Measurements from ENCODE around the gene B4GALT1. TPM values are rescaled to one million over a fixed set of nuclear protein-coding genes. Genes with fewer than 3 reads are reported as not detected.

Gene B4GALT1
- polyA plus RNA-seq, 1 donor (not counting 4 experiments of a cell fraction or from before 2014, with no cell fraction given), result 55.1 TPM

DNA sequence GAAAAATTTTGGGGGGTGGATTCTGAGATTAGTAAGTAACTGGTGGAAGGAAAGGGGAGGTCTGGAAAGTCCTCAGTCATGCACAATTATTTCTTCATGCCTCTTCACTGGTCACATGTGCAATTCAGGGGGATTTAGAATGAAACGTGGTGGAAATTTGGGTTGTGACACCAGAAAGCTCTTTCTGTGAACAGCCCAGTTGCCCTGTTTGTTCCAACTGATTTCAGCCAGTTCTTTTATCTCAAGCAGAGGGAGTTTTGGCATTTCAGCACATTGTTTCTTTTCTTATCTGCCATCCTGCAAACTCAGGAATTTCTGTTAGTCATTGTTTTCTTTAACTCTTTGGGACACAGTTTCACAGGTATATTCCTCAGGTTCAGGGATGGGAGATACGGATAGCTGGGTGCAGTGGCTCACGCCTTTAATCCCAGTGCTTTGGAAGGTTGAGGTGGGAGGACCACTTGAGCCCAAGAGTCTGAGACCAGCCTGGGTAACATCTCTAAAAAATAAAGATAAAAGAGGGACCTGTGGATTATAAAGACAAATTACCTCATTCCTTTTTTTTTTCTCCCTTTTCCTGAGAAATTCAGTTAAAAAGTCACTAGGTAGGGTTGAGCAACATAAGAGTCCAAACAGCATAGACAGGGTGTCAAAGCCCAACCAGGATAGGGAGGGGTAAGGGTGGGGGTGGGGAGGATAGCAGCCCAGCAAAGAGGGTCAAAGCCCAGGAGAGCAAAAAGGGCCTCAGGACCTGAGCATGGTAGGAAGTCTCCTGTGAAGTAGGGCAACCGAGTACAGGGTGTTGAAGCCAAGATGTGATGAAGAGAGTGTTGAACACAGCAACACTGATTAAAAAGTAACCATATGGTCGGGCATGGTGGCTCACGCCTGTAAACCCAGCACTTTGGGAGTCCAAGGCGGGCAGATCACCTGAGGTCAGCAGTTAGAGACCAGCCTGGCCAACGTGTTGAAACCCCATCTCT lies 5.4 kb upstream of the B4GALT1 start:
- FAIRE-seq, result no peak
- H3K9ac ChIP-seq (ENCODE audit: control insufficient read depth, extremely low read depth, insufficient read depth, low read length), result no peak overlapping the region

DNA sequence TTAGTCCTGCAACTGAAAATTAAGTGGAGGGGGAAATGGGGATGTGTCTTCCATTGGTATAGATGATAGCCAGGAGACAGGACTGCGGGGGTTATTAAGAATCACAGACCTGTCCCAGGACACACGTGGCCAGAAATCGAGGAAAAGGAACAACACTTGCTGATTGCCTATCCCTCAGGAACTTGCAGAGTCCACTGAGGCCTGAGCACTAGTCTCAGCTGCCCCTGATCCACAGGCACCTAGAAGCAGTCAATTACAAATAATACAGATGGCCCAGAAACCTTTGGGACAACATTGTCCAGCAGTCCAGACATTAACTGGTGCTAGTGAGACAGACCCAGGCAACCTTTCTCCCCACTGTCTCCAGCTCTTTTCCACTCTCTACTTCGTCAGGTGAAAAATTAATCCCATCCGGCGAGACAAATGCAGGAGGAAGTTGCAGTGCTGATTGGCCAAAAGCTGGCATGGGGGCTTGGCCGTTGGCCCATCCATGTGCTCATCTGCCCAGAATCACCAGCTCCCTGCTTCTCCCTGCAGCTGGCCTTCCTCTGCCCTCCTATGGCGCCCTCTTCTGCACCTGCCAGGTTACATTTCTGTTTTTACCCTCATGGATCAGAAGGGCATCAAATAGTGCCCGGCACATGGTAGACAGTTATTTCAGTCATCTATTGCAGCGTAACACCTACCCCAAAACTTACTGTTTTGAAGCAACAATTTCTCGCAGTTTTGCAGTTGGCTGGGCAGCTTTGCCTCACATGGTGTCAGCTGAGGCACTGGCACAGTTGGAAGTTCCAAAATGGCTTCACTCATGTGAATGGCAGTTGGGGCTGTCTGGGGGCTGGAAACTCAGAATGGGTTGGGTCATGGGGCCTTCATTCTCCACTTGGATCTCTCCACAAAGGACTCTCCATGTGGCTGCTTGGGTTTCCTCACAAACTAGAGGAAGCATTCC lies 3.6 kb upstream of the B4GALT1 start:
- dilution Hi-C loops (cut with MboI; ENCODE audit: extremely low pct_ligation_motif_present, low sequenced_read_pairs), result no loop called here
- H3K27me3 ChIP-seq (ENCODE audit: control insufficient read depth, extremely low read depth, insufficient read depth, low read length), result no peaks in the 10 kb centered on the region
- no peak overlapping the region for H2AFZ ChIP-seq (ENCODE audit: control insufficient read depth, low read length)
- H3K9me3 ChIP-seq (ENCODE audit: control insufficient read depth, low read depth, low read length), result no peaks in the 10 kb centered on the region
- no peaks in the 10 kb centered on the region for H3K36me3 ChIP-seq (ENCODE audit: control insufficient read depth in 2 of 2, extremely low read depth in 1 of 2, insufficient read depth in 2 of 2, low read length in 2 of 2)
- no peak for TF ChIP-seq EZH2 (IDR thresholded peaks at IDR 0.05; ENCODE audit: low read length)
- peak; percentile 44 to 84 (median 52) for TF ChIP-seq CTCF (optimal IDR thresholded peaks at IDR 0.05 in 1 of 3, IDR thresholded peaks at IDR 0.05 in 1 of 3, conservative IDR thresholded peaks at IDR 0.05 in 1 of 3; ENCODE audit: extremely low read depth in 1 of 3, insufficient read depth in 2 of 3, low read length in 3 of 3)
- H3K9ac ChIP-seq (ENCODE audit: control insufficient read depth, extremely low read depth, insufficient read depth, low read length), result no peak overlapping the region
- H4K20me1 ChIP-seq (ENCODE audit: control insufficient read depth, extremely low read depth, insufficient read depth, low read length), result no peaks in the 10 kb centered on the region
- H3K9me1 ChIP-seq (ENCODE audit: control insufficient read depth, extremely low read depth, insufficient read depth, low read length), result no peaks in the 10 kb centered on the region
- peaks cover 12% of the 10 kb centered on the region for H3K79me2 ChIP-seq (ENCODE audit: control insufficient read depth, insufficient read depth, low read length)
- FAIRE-seq, result no peak
- H3K4me3 ChIP-seq (ENCODE audit: control insufficient read depth in 2 of 3, extremely low read depth in 1 of 3, insufficient read depth in 2 of 3, low read depth in 1 of 3, low read length in 3 of 3), result no peak overlapping the region
- H3K4me2 ChIP-seq (ENCODE audit: control insufficient read depth, extremely low read depth, insufficient read depth, low read depth, low read length), result no peak overlapping the region
- H3K4me1 ChIP-seq (ENCODE audit: control insufficient read depth, extremely low read depth, insufficient read depth, low read length), result peaks cover 20% of the 10 kb centered on the region
- H3K27ac ChIP-seq (ENCODE audit: control insufficient read depth, insufficient read depth, low read length), result no peak overlapping the region
- DNase-seq (ENCODE audit: low read depth, low spot score), result no peak

More for the DNA sequence above, 5.4 kb upstream of the B4GALT1 start:
- no peaks in the 10 kb centered on the region for H3K9me1 ChIP-seq (ENCODE audit: control insufficient read depth, extremely low read depth, insufficient read depth, low read length)
- no peaks in the 10 kb centered on the region for H3K9me3 ChIP-seq (ENCODE audit: control insufficient read depth, low read depth, low read length)
- peaks cover 20% of the 10 kb centered on the region for H3K4me1 ChIP-seq (ENCODE audit: control insufficient read depth, extremely low read depth, insufficient read depth, low read length)
- no peaks in the 10 kb centered on the region for H3K36me3 ChIP-seq (ENCODE audit: control insufficient read depth in 2 of 2, extremely low read depth in 1 of 2, insufficient read depth in 2 of 2, low read length in 2 of 2)
- TF ChIP-seq EZH2 (IDR thresholded peaks at IDR 0.05; ENCODE audit: low read length) (no peak), CTCF (optimal IDR thresholded peaks at IDR 0.05 in 1 of 3, IDR thresholded peaks at IDR 0.05 in 1 of 3, conservative IDR thresholded peaks at IDR 0.05 in 1 of 3; ENCODE audit: extremely low read depth in 1 of 3, insufficient read depth in 2 of 3, low read length in 3 of 3) (no peak)
- H3K27me3 ChIP-seq (ENCODE audit: control insufficient read depth, extremely low read depth, insufficient read depth, low read length), result no peaks in the 10 kb centered on the region
- H3K4me3 ChIP-seq (ENCODE audit: control insufficient read depth in 2 of 3, extremely low read depth in 1 of 3, insufficient read depth in 2 of 3, low read depth in 1 of 3, low read length in 3 of 3), result no peak overlapping the region
- no peak for DNase-seq (ENCODE audit: low read depth, low spot score)
- dilution Hi-C loops (cut with MboI; ENCODE audit: extremely low pct_ligation_motif_present, low sequenced_read_pairs), result no loop called here
- no peak overlapping the region for H2AFZ ChIP-seq (ENCODE audit: control insufficient read depth, low read length)
- H3K27ac ChIP-seq (ENCODE audit: control insufficient read depth, insufficient read depth, low read length), result no peak overlapping the region
- no peak overlapping the region for H3K4me2 ChIP-seq (ENCODE audit: control insufficient read depth, extremely low read depth, insufficient read depth, low read depth, low read length)
- H4K20me1 ChIP-seq (ENCODE audit: control insufficient read depth, extremely low read depth, insufficient read depth, low read length), result no peaks in the 10 kb centered on the region
- H3K79me2 ChIP-seq (ENCODE audit: control insufficient read depth, insufficient read depth, low read length), result no peaks in the 10 kb centered on the region

All from keratinocyte (primary cell).